DOHH2 (cell line): ENCODE data around the gene LRFN4.

Source experiments
- CTCF ChIP-seq: fragments of 200-600 bp; sonication (generic); IDR thresholded peaks from one replicate; pipeline ENCODE4 v1.5.1; 2014; ENCODE audit warnings: antibody characterized with exemption, mild to moderate bottlenecking, low read depth, low read length; ENCODE audit not compliant: poor library complexity, severe bottlenecking
- EZH2phosphoT487 ChIP-seq: fragments of 200-600 bp; sonication (generic); IDR thresholded peaks from 2 replicates; pipeline ENCODE4 v1.6.1; 2017; ENCODE audit warnings: borderline replicate concordance, mild to moderate bottlenecking, antibody characterized with exemption, low read length, moderate library complexity, mixed read lengths

GRCh38 chr11:66882561-66883015, 25.7 kb downstream of the LRFN4 start:
- no peak for TF ChIP-seq CTCF
- TF ChIP-seq EZH2phosphoT487, result no peak
